ENCODE data around the gene GOLGB1.

Gene GOLGB1

DNA sequence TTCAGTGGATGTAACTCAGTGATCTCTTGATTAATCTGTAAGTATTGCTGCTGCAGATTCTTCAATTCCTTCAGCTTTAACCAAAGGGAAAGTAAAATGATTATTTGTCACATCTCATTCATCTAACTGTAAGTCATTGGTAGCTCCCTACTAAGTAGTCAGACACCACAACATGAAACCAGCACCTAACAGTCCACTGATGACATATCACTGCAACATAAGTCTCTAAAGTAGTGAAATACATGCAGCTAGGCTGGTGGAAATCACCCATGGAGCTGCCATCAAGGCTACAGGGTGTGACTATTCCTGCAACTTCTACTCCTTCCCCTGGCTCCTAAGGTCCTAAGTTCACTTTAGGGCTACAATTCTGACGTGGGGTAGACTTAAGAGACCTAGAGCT, 67.7 kb downstream of the GOLGB1 start:
- DNase-seq (ENCODE audit: low spot score): no peak

DNA sequence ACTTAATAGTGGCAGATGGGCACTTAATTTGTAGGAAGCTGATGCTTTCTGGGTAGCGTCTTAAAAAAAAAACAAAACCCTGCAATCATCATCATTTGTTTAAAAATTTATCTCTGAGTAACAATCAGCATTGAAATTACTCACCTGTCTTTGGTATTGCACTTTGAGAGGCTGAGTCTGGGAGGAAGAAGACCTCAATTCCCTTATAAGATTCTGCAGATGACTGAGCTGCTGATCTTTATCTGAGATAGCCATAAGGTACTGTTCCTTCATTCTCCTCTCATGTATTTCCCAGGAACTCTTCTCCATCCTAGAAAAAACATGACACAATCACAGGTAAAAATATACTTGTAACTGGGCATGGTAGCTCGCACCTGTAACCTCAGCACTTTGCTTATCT, 72.4 kb downstream of the GOLGB1 start:
- no peak for DNase-seq (ENCODE audit: low spot score)

DNA sequence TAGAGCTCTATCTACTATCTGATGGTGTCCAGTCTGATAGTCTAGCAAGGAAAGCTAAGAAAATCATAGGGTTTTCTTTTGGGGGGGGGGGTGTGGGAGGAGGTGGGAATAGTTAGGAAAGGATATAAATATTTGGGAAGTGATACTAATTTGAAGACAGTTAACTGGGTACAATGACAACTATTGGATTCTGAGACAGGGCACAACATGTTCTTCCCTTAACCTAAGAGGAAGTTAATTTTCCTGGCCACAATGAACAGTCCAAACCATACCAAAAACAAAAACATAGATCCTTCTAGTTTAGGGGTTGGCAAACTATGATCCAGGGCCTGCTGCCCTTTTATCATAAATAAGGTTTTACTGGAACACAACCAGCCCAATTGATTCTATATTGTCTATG, 78.9 kb downstream of the GOLGB1 start:
- no peak for DNase-seq (ENCODE audit: low spot score)

GRCh38 chr3:121667333-121667732, 82.2 kb downstream of the GOLGB1 start:
- DNase-seq (ENCODE audit: low spot score): no peak

DNA sequence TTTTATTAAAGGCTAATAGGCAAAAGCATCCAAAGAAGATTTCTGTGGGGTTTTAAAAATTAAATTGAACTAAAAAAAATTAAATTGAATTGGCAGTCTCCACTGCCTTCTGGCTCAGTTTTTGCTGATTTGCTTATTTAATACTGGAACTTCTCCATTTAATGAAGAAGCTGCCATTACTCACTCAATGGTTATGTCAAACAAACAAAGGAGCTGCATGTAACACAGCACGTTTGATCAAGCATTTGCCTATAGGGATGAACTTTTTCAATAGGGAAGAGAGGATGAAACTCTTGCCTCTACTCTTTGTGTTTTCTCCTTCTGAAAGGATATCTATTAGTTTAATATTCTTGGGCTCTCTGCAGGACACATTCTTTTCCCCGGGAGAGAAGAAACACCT, 84.1 kb downstream of the GOLGB1 start:
- DNase-seq (ENCODE audit: low spot score): no peak

GRCh38 chr3:121663171-121663847, 86.2 kb downstream of the GOLGB1 start:
- DNase-seq (ENCODE audit: low spot score): no peak

GRCh38 chr3:121662742-121663141, 86.8 kb downstream of the GOLGB1 start:
- DNase-seq (ENCODE audit: low spot score): no peak

- DNase-seq (ENCODE audit: low spot score): no peak
Observed at GRCh38 chr3:121661376-121661775, 88.2 kb downstream of the GOLGB1 start.

DNA sequence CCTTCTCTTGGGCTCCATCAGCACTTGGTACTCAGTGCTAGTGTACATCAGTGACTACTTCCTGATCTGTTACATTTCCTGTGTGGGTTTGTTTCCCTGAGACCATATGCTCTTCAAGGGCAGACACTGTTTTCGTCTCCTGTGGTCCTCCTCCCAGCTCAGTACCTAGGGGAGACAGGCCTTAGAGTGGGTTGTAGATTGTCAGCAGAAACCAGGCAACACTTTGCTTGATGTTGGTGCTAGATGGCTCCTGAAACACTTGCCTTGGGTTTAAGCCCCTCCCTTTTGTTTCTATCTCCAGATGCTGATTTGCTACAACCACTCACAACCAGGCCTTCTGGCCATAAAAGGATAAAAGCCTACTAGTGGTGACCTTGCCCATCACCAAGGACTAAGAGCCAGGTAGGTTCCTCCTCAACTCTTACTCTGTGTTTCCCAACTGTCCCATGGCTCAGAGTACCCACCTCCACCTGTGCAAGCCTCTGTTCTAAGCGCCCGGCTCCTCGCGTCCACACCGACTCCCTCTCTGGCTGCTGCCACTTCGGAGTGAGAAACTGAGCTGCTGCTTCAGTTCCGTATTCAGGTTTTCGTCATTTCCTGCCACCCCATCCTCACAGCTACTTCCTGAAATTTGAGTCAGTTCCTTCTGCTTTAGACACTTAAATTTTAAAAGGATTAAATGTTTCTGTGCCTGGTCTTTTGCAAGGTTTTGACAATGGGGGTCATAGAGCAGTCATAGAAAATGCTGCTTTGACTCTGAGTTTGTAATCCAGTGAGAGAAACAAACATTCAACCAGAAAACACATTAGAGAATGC, 89.0 kb downstream of the GOLGB1 start, which contains the start of gene HCLS1:
Gene HCLS1, minus strand, starts transcription at position 548 of the 816 bp plus-strand sequence. CDS start 2,556 bp downstream, outside the sequence.
- DNase-seq (ENCODE audit: low spot score): no peak

DNA sequence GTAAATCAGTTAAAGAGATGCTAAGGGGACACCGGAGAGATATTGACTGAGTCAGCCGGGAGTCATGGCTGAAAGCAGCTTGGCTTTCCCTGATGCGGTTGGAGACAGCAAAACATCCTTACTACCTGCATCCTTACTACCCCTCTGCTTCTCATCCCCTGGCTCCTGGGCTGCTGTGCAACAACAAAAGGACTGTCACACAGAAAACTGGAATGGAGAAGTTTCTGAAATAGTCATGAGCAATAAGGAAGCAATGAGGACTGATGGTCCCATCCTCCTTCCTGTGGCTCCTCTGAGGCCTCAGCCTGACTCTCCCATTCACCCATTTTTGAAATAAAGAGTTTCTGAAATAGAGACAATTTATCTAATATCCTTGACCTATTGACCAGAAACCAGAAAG, 90.0 kb downstream of the GOLGB1 start:
- DNase-seq (ENCODE audit: low spot score): no peak

- no peak for DNase-seq (ENCODE audit: low spot score)
Observed at GRCh38 chr3:121658716-121659435, 90.7 kb downstream of the GOLGB1 start.

DNA sequence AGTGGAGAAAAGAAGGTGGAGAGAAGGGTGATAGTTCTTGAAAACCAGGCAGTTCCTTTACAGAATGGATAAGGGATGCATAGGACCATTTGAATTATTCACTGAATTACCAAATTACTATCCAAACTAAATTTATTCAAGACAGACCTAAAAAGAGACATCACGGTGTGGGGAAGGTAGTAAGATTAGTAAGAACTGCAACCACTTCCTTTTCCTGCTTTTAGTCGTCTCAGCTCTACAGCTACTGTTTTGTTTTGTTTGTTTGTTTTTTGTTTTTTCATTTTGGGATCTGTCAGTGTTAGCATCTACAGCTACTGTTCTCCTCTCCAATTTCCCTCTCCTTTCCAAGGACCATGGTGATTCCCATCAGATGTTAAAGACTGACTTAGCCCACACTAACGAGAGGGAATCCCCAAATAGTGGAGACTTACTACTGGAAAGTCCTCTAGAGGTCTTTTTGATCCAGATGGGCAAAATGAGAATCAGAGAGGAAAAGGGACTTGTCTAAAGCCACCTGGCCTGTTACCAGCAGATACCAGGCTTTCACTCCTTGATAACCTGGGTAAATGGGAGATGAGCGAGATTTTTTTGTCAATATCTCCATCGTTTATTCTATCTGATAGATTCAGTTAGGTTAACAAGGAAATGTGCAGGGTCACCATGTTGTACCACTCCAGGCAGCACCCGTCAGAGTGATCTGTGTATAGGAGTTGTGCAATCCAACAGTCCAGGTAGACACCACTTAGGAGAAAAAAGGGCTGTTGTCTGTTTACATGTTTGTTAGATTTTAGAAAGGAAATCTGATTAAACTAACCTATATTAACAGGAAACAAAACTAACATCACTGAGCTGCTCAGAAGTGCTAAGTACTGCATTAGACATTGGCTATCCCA, 94.8 kb downstream of the GOLGB1 start:
- no peak for DNase-seq (ENCODE audit: low spot score)

- no peak for DNase-seq (ENCODE audit: low spot score)
Observed at GRCh38 chr3:121651684-121652083, 97.9 kb downstream of the GOLGB1 start.

GRCh38 chr3:121649645-121650044, 99.9 kb downstream of the GOLGB1 start:
- no peak for DNase-seq (ENCODE audit: low spot score)

DNA sequence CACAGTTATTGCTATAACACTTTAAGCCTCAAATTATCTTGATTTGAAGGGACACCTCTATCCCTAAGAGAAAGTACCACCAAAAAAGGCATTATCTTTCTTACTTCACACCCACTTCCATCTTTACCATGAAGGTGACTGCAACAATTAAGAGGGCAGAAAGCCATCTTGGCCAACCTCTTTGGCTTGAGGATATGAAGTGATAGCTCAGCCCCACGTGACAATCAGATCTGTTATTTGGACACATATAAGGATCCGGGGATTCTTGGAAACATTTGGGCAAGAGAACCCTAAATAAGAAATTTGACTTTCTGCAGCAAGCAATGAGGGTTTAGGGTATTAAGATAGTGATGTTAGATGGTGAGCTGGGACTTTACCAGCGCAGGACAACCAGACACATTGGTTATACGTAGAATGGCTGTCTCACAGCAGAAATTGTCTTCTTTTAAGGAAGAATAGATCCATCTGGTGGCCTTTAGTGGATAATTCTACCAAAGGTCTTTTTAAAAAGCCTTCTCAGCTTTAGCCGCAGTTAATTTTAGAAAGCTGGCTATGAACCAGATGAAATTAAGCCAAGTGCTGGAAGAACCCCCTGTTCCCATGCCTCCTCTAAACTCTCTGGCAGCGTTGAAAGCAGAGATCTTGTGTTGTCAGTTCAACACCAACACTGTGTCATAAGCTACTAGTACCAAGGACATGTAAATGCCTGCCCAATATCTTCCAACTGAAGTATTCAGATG, 101.2 kb downstream of the GOLGB1 start:
- no peak for DNase-seq (ENCODE audit: low spot score)

- no peak for DNase-seq (ENCODE audit: low spot score)
Observed at GRCh38 chr3:121645054-121645453, 104.5 kb downstream of the GOLGB1 start.

DNA sequence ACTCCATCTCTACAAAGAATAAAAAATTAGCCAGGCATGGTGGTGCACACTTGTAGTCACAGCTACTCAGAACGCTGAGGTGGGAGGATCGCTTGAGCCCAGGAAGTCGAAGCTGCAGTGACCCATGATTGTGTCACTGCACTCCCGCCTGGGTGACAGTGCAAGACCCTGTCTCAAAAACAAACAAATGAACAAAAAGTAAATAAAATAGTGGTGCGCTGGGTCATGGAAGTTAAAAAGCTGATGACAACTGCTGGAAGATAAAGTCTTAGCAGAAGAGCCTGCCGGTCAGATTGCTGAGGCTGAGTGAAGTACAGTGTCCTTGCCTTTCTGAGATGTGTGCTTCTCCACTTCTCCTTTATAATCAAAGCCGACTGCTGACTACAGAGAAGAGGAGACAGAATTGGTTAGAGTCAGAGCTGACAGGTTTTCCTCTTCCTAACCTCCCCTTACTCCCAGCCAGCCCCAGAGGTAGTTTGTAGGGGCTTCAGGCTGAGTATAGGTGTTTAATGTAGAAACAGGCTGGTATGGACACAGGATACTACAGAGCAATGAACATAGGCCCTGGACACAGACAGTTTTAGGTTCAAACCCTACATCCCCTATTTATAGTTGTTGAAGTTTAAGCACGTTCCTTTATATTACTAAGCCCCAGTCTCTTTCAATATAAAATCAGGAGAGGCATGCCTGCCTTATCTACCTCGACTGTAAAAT, 106.8 kb downstream of the GOLGB1 start:
- no peak for DNase-seq (ENCODE audit: low spot score)

GRCh38 chr3:121641127-121641526, 108.4 kb downstream of the GOLGB1 start:
- DNase-seq (ENCODE audit: low spot score): no peak

DNA sequence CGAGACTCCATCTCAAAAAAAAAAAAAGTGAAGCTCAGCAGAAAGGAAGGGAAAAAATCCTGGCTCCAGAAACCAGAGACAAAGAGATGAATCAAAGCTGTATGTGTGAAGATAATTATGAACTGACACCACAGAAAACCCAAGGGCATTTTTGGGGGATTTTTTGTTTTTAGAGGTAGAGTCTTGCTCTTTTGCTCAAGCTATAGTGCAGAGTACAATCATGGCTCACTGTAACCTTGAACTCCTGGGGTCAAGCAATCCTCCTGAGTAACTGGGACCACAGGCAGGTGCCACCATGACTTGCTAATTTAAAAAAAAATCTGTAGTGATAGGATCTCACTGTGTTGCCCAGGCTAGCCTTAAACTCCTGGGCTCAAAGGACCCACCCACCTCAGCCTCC, 111.6 kb downstream of the GOLGB1 start:
- DNase-seq (ENCODE audit: low spot score): no peak

GRCh38 chr3:121630355-121630754, 119.2 kb downstream of the GOLGB1 start:
- no peak for DNase-seq (ENCODE audit: low spot score)
